Measurements from ENCODE around the gene TCERG1L.

The TCERG1L gene

DNA sequence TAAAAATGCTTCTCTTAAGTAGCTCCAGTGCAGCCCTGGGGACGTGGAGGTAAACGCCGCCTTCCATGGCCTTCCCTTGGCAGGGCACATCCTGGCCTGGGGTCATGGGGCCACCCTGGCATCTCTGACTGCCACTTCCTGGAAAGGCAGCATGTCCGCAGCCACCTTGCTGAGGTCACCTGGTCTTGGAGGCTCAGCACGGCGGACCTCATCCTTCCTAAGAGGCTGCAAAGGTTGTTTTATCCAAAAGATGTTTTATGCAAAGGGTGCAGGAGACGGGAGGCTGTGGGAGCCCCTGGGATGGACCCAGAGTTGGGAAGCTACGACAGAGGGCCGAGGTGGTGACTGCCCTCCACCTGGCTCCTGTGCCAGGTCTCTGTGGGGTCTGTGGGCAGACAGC, 106.0 kb downstream of the TCERG1L start:
- H3K4me1 ChIP-seq (ENCODE audit: control insufficient read depth, insufficient read depth, low read length), result no peaks in the 10 kb centered on the region
- no peak overlapping the region for H3K9ac ChIP-seq (ENCODE audit: low read length)
- no peaks in the 10 kb centered on the region for H3K36me3 ChIP-seq (ENCODE audit: control insufficient read depth, insufficient read depth, low read length)
- no peak overlapping the region for H3K4me3 ChIP-seq (ENCODE audit: low read depth, low read length)
- H3K9me3 ChIP-seq (ENCODE audit: control insufficient read depth, insufficient read depth, low read depth, low read length), result no peaks in the 10 kb centered on the region
- H3K27me3 ChIP-seq (ENCODE audit: control insufficient read depth, insufficient read depth, low read length), result no peaks in the 10 kb centered on the region
- H3K27ac ChIP-seq (ENCODE audit: low read depth, low read length), result no peak overlapping the region

GRCh38 chr10:131204406-131205152, 106.9 kb downstream of the TCERG1L start:
- Histone ChIP-seq H3K9ac (ENCODE audit: low read length) (no peak overlapping the region), H3K4me3 (ENCODE audit: low read depth, low read length) (no peak overlapping the region), H3K27me3 (ENCODE audit: control insufficient read depth, insufficient read depth, low read length) (no peaks in the 10 kb centered on the region), H3K36me3 (ENCODE audit: control insufficient read depth, insufficient read depth, low read length) (no peaks in the 10 kb centered on the region), H3K27ac (ENCODE audit: low read depth, low read length) (no peak overlapping the region), H3K4me1 (ENCODE audit: control insufficient read depth, insufficient read depth, low read length) (no peaks in the 10 kb centered on the region; the same call in 1 of the 2 replicates), H3K9me3 (ENCODE audit: control insufficient read depth, insufficient read depth, low read depth, low read length) (no peaks in the 10 kb centered on the region)

GRCh38 chr10:131203456-131204357, 107.8 kb downstream of the TCERG1L start:
- Histone ChIP-seq H3K27me3 (ENCODE audit: control insufficient read depth, insufficient read depth, low read length) (no peaks in the 10 kb centered on the region), H3K27ac (ENCODE audit: low read depth, low read length) (no peak overlapping the region), H3K4me1 (ENCODE audit: control insufficient read depth, insufficient read depth, low read length) (no peaks in the 10 kb centered on the region; the same call in 1 of the 2 replicates), H3K9ac (ENCODE audit: low read length) (no peak overlapping the region), H3K9me3 (ENCODE audit: control insufficient read depth, insufficient read depth, low read depth, low read length) (no peaks in the 10 kb centered on the region), H3K36me3 (ENCODE audit: control insufficient read depth, insufficient read depth, low read length) (no peaks in the 10 kb centered on the region), H3K4me3 (ENCODE audit: low read depth, low read length) (no peak overlapping the region)

- Histone ChIP-seq H3K27ac (ENCODE audit: low read depth, low read length) (no peak overlapping the region), H3K9me3 (ENCODE audit: control insufficient read depth, insufficient read depth, low read depth, low read length) (no peaks in the 10 kb centered on the region), H3K4me1 (ENCODE audit: control insufficient read depth, insufficient read depth, low read length) (no peaks in the 10 kb centered on the region; the same call in 1 of the 2 replicates), H3K9ac (ENCODE audit: low read length) (no peak overlapping the region), H3K36me3 (ENCODE audit: control insufficient read depth, insufficient read depth, low read length) (no peaks in the 10 kb centered on the region), H3K27me3 (ENCODE audit: control insufficient read depth, insufficient read depth, low read length) (no peaks in the 10 kb centered on the region), H3K4me3 (ENCODE audit: low read depth, low read length) (no peak overlapping the region)
Observed at GRCh38 chr10:131202990-131203389, 108.5 kb downstream of the TCERG1L start.

GRCh38 chr10:131201741-131202515, 109.6 kb downstream of the TCERG1L start:
- no peaks in the 10 kb centered on the region for H3K9me3 ChIP-seq (ENCODE audit: control insufficient read depth, insufficient read depth, low read depth, low read length)
- no peaks in the 10 kb centered on the region for H3K36me3 ChIP-seq (ENCODE audit: control insufficient read depth, insufficient read depth, low read length)
- H3K27me3 ChIP-seq (ENCODE audit: control insufficient read depth, insufficient read depth, low read length), result no peaks in the 10 kb centered on the region
- H3K4me3 ChIP-seq (ENCODE audit: low read depth, low read length), result no peak overlapping the region
- no peaks in the 10 kb centered on the region; the same call in 1 of the 2 replicates for H3K4me1 ChIP-seq (ENCODE audit: control insufficient read depth, insufficient read depth, low read length)
- H3K9ac ChIP-seq (ENCODE audit: low read length), result no peak overlapping the region
- H3K27ac ChIP-seq (ENCODE audit: low read depth, low read length), result no peak overlapping the region

DNA sequence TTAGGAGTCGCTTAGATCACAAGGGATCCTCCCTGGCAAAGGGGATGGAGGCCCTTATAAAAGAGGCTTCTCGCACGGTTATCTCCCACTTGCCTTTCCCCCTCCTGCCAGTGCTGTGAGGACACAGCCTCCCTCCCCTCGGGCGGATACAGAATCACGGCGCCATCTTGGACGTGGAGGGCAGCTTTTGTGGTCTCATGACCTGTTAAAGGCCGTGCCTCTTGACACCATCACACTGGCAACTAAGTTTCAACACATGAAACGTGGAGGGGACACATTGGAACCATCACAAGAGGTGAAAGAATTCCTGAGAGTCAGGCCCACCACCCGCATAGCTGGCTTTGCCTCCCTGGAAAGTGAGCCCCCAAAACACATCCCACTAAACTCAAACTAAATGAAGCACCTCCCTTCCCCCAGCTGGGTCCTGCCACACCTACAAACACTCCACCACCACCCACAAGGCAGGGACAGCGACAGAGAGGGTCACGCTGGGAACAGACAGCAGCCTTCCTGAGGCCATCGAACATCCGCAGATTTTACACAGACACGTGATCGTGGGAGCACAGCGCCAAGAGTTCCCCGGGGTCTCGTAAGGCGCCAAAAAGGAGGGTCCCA, 110.6 kb downstream of the TCERG1L start:
- no peaks in the 10 kb centered on the region for H3K36me3 ChIP-seq (ENCODE audit: control insufficient read depth, insufficient read depth, low read length)
- no peaks in the 10 kb centered on the region for H3K27me3 ChIP-seq (ENCODE audit: control insufficient read depth, insufficient read depth, low read length)
- no peaks in the 10 kb centered on the region; the same call in 1 of the 2 replicates for H3K4me1 ChIP-seq (ENCODE audit: control insufficient read depth, insufficient read depth, low read length)
- no peak overlapping the region for H3K4me3 ChIP-seq (ENCODE audit: low read depth, low read length)
- H3K9me3 ChIP-seq (ENCODE audit: control insufficient read depth, insufficient read depth, low read depth, low read length), result no peaks in the 10 kb centered on the region
- no peak overlapping the region for H3K9ac ChIP-seq (ENCODE audit: low read length)
- H3K27ac ChIP-seq (ENCODE audit: low read depth, low read length), result no peak overlapping the region

- H3K4me1 ChIP-seq (ENCODE audit: control insufficient read depth, insufficient read depth, low read length), result no peaks in the 10 kb centered on the region; the same call in 1 of the 2 replicates
- no peaks in the 10 kb centered on the region for H3K27me3 ChIP-seq (ENCODE audit: control insufficient read depth, insufficient read depth, low read length)
- H3K27ac ChIP-seq (ENCODE audit: low read depth, low read length), result no peak overlapping the region
- H3K36me3 ChIP-seq (ENCODE audit: control insufficient read depth, insufficient read depth, low read length), result no peaks in the 10 kb centered on the region
- no peak overlapping the region for H3K9ac ChIP-seq (ENCODE audit: low read length)
- H3K4me3 ChIP-seq (ENCODE audit: low read depth, low read length), result no peak overlapping the region
- H3K9me3 ChIP-seq (ENCODE audit: control insufficient read depth, insufficient read depth, low read depth, low read length), result no peaks in the 10 kb centered on the region
Observed at GRCh38 chr10:131199646-131200045, 111.9 kb downstream of the TCERG1L start.

- Histone ChIP-seq H3K9ac (ENCODE audit: low read length) (no peak overlapping the region), H3K36me3 (ENCODE audit: control insufficient read depth, insufficient read depth, low read length) (no peaks in the 10 kb centered on the region), H3K4me1 (ENCODE audit: control insufficient read depth, insufficient read depth, low read length) (no peaks in the 10 kb centered on the region; the same call in 1 of the 2 replicates), H3K27ac (ENCODE audit: low read depth, low read length) (no peak overlapping the region), H3K9me3 (ENCODE audit: control insufficient read depth, insufficient read depth, low read depth, low read length) (no peaks in the 10 kb centered on the region), H3K27me3 (ENCODE audit: control insufficient read depth, insufficient read depth, low read length) (no peaks in the 10 kb centered on the region), H3K4me3 (ENCODE audit: low read depth, low read length) (no peak overlapping the region)
Observed at GRCh38 chr10:131198843-131199242, 112.7 kb downstream of the TCERG1L start.

DNA sequence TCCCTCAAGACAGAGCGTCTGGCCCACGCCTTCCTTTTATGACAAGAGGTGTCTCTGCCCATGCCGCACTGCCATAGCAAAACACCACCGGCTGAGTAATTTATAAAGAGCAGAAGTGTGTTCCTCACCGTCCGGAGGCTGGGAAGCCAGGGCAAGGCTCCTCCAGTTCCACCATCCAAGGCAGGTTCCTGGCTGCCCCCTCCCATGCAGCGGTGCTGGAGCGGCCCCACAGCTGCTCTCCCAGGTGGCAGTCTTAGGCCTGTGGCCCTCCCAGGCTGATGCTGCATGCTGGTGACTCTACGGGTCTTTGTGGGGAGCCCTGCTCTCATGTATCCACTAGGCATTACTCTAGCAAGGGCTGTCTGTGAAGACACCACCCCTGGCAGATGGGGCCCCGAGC, 113.1 kb downstream of the TCERG1L start:
- Histone ChIP-seq H3K27ac (ENCODE audit: low read depth, low read length) (no peak overlapping the region), H3K4me1 (ENCODE audit: control insufficient read depth, insufficient read depth, low read length) (no peaks in the 10 kb centered on the region; the same call in 1 of the 2 replicates), H3K9me3 (ENCODE audit: control insufficient read depth, insufficient read depth, low read depth, low read length) (no peaks in the 10 kb centered on the region), H3K27me3 (ENCODE audit: control insufficient read depth, insufficient read depth, low read length) (no peaks in the 10 kb centered on the region), H3K9ac (ENCODE audit: low read length) (no peak overlapping the region), H3K36me3 (ENCODE audit: control insufficient read depth, insufficient read depth, low read length) (no peaks in the 10 kb centered on the region), H3K4me3 (ENCODE audit: low read depth, low read length) (no peak overlapping the region)

GRCh38 chr10:131196176-131196885, 115.2 kb downstream of the TCERG1L start:
- Histone ChIP-seq H3K36me3 (ENCODE audit: control insufficient read depth, insufficient read depth, low read length) (no peaks in the 10 kb centered on the region), H3K4me1 (ENCODE audit: control insufficient read depth, insufficient read depth, low read length) (no peaks in the 10 kb centered on the region; the same call in 1 of the 2 replicates), H3K27me3 (ENCODE audit: control insufficient read depth, insufficient read depth, low read length) (no peaks in the 10 kb centered on the region)

More at GRCh38 chr10:131196176-131196885, 115.2 kb downstream of the TCERG1L start:
- Histone ChIP-seq H3K9ac (ENCODE audit: low read length) (no peak overlapping the region), H3K27ac (ENCODE audit: low read depth, low read length) (no peak overlapping the region), H3K4me3 (ENCODE audit: low read depth, low read length) (no peak overlapping the region), H3K9me3 (ENCODE audit: control insufficient read depth, insufficient read depth, low read depth, low read length) (no peaks in the 10 kb centered on the region)
